Measurements from ENCODE around the gene SLF2. TPM values are rescaled to one million over a fixed set of nuclear protein-coding genes. Genes with fewer than 3 reads are reported as not detected.
A peak's percentile ranks its signal among the peaks of the same experiment; 100 is the strongest.

Gene SLF2
- total and polyA plus RNA-seq, 2 of the 8 experiments (the other 6 are each of a cell fraction or from before 2014, with no cell fraction given), result 5.5 to 20.9 TPM

DNA sequence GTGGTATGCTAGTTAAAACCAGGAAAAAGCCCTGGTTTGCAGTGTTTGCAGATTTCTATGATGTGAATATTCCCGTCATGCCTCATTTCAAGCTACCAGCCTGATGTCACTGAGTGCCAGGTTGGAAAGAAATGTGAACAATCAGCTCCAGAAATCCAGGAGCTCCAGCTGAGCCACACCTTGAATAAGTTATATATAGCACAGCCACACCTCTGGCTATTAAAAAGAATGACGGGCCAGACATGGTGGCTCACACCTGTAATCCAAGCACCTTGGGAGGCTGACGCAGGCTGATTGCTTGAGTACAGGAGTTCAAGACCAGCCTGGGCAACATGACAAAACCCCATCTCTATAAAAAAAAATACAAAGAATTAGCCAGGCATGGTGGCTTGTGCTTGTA lies 18.7 kb upstream of the SLF2 start:
- Histone ChIP-seq H2BK20ac (ENCODE audit: low read length) (no peak overlapping the region), H2BK15ac (ENCODE audit: low read length) (no peak overlapping the region), H3K23me2 (ENCODE audit: low read depth, low read length) (no peaks in the 10 kb centered on the region; the same call in 1 of the 2 replicates), H2BK12ac (ENCODE audit: low read depth, low read length) (no peak overlapping the region), H3K14ac (ENCODE audit: insufficient read length) (no peak overlapping the region), H3K9me3 (ENCODE audit: insufficient read depth in 2 of 2, low read depth in 1 of 2, low read length in 1 of 2) (no peaks in the 10 kb centered on the region), H3K4me3 (ENCODE audit: extremely low read depth in 1 of 4, insufficient read depth in 2 of 4, low read depth in 3 of 4, low read length in 4 of 4) (no peak overlapping the region), H3K56ac (replicated peaks; ENCODE audit: insufficient read length, low read depth, low read length) (no peak overlapping the region), H3K9ac (replicated peaks in 1 of 4; ENCODE audit: extremely low read depth in 1 of 4, low read depth in 3 of 4, low read length in 3 of 4) (no peak overlapping the region), H2BK120ac (replicated peaks; ENCODE audit: low read depth, low read length) (no peak overlapping the region), H3K79me1 (ENCODE audit: low read depth, low read length) (no peaks in the 10 kb centered on the region), H2AFZ (ENCODE audit: low read length) (no peak overlapping the region), H4K91ac (replicated peaks; ENCODE audit: insufficient read length, low read length) (no peak overlapping the region), H3K36me3 (ENCODE audit: control insufficient read depth in 2 of 4, insufficient read depth in 4 of 4, low read length in 3 of 4) (no peaks in the 10 kb centered on the region), H3K4me1 (replicated peaks in 1 of 4; ENCODE audit: control insufficient read depth in 3 of 4, insufficient read depth in 4 of 4, low read length in 3 of 4) (peaks cover 0 to 8% (median 3%) of the 10 kb centered on the region in 4 experiments; a peak in 3 of 7 replicates), H3K79me2 (ENCODE audit: control insufficient read depth in 1 of 2, insufficient read depth in 2 of 2, low read length in 2 of 2) (no peaks in the 10 kb centered on the region), H4K8ac (ENCODE audit: extremely low read depth, insufficient read depth, low read length) (no peak overlapping the region), H3K4me2 (ENCODE audit: insufficient read depth in 1 of 2, low read depth in 2 of 2, low read length in 2 of 2) (no peak overlapping the region), H3K27me3 (replicated peaks in 1 of 4; ENCODE audit: control insufficient read depth in 3 of 4, extremely low read depth in 1 of 4, insufficient read depth in 3 of 4, low read length in 3 of 4) (no peaks in the 10 kb centered on the region), H3K4ac (replicated peaks; ENCODE audit: insufficient read length, low read depth, low read length) (no peak overlapping the region), H2BK5ac (ENCODE audit: low read depth, low read length) (no peak overlapping the region), H3K23ac (ENCODE audit: insufficient read length) (no peak overlapping the region), H3K27ac (ENCODE audit: low read depth, low read length) (no peak overlapping the region), H2AK5ac (ENCODE audit: low read depth, low read length) (no peak overlapping the region), H4K20me1 (replicated peaks in 1 of 2; ENCODE audit: control insufficient read depth in 1 of 2, insufficient read depth in 2 of 2, low read length in 2 of 2) (no peaks in the 10 kb centered on the region), H3K18ac (ENCODE audit: extremely low read depth, low read length) (no peak overlapping the region), H4K5ac (ENCODE audit: insufficient read length, low read depth, low read length) (no peak overlapping the region)
- WGBS, 2 experiments (ENCODE audit: extremely low coverage in 1 of 2, insufficient coverage in 1 of 2, insufficient read length in 1 of 2, insufficient replicate concordance in 2 of 2, low coverage in 1 of 2, low lambda C conversion rate in 2 of 2, missing lambda C conversion rate in 1 of 2), result 82% methylated on average over 3 of the region's 3 CpGs; no CpG with 5 or more reads in 1 of the 2 experiments
- no peak for FAIRE-seq
- ChIA-PET CTCF (ENCODE audit: partially characterized antibody) (interaction anchor here (1.1 to 1.3 kb wide), 2 partner anchors 14 to 22 kb away, joined by 3 to 4 read pairs; no protein-coding TSS in a partner anchor), POLR2A (ENCODE audit: partially characterized antibody) (interaction anchor here (0.7 kb wide), 1 partner anchor 18 kb away, joined by 3 read pairs; no protein-coding TSS in a partner anchor)
- DNase-seq (ENCODE audit: low read depth in 1 of 2, low spot score in 2 of 2), result peak in 1 of 2 experiments; percentile 16
- TF ChIP-seq SP2 (IDR thresholded peaks at IDR 0.05; ENCODE audit: low read length) (no peak), GABPA (IDR thresholded peaks at IDR 0.05; ENCODE audit: borderline replicate concordance, insufficient read depth, low read length) (no peak), MAFK (IDR thresholded peaks at IDR 0.05; ENCODE audit: low read depth, low read length) (no peak), RBBP5 (IDR thresholded peaks at IDR 0.05; ENCODE audit: borderline replicate concordance, low read depth, low read length) (no peak), SP1 (IDR thresholded peaks at IDR 0.05; ENCODE audit: low read depth, low read length) (no peak), TAF1 (IDR thresholded peaks at IDR 0.05; ENCODE audit: low read depth, low read length) (no peak), TEAD4 (IDR thresholded peaks at IDR 0.05; ENCODE audit: low read depth, low read length) (no peak), SIX5 (IDR thresholded peaks at IDR 0.05; ENCODE audit: low read depth, low read length) (no peak), CHD1 (IDR thresholded peaks at IDR 0.05; ENCODE audit: low read depth, low read length) (no peak), BACH1 (IDR thresholded peaks at IDR 0.05; ENCODE audit: low read length) (no peak), RNF2 (IDR thresholded peaks at IDR 0.05; ENCODE audit: borderline replicate concordance, low read depth, low read length, missing control alignments, poor library complexity, severe bottlenecking) (no peak), ATF2 (IDR thresholded peaks at IDR 0.05; ENCODE audit: low read length) (no peak)
- TF ChIP-seq, protein P1, sequence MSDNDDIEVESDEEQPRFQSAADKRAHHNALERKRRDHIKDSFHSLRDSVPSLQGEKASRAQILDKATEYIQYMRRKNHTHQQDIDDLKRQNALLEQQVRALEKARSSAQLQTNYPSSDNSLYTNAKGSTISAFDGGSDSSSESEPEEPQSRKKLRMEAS (IDR thresholded peaks at IDR 0.05), result no peak
